Measurements from ENCODE around the gene NSMCE4A. TPM values are rescaled to one million over a fixed set of nuclear protein-coding genes. Genes with fewer than 3 reads are reported as not detected.

NSMCE4A gene
- total RNA-seq, 1 donor from 2014 or later: 57.9 TPM

Other genes with a start within 250 kb of the NSMCE4A start
- gene ATE1, start 47.2 kb downstream of the NSMCE4A start, total RNA-seq: 40.8 and 41.0 TPM in 2 replicates
- gene TACC2, start 13.9 kb upstream of the NSMCE4A start, total RNA-seq: 58.1 and 60.4 TPM in 2 replicates

Measured in progenitor cell of endocrine pancreas (in vitro differentiated cells).